Measurements from ENCODE around the gene RAD51B.

Gene RAD51B

DNA sequence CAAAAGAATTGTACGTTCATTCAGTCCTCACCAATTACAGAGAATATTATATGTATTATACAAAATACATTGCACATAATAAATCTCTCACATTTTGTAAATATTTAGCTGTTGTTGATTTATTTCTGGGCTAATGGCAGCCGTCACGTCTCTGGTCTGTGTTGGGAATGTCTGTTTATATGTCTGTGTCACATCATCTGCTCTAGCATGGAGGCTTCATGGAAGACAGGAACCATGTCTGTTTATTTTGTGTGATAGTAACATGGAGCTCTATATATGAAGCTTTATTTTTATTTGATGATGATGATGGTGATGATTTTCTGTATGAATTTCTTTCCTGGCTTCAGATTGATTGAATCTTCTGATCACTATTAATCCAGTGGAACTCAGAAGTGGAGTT, 138.4 kb downstream of the RAD51B start:
- H3K27me3 Mint-ChIP-seq (ENCODE audit: low read depth) = no peaks in the 10 kb centered on the region
- H3K4me1 Mint-ChIP-seq = peaks cover 18% of the 10 kb centered on the region
- no peak overlapping the region for H3K27ac Mint-ChIP-seq
- no peak overlapping the region for H3K4me3 Mint-ChIP-seq
- H3K36me3 Mint-ChIP-seq (ENCODE audit: low read depth) = no peaks in the 10 kb centered on the region
- TF ChIP-seq, protein P1, sequence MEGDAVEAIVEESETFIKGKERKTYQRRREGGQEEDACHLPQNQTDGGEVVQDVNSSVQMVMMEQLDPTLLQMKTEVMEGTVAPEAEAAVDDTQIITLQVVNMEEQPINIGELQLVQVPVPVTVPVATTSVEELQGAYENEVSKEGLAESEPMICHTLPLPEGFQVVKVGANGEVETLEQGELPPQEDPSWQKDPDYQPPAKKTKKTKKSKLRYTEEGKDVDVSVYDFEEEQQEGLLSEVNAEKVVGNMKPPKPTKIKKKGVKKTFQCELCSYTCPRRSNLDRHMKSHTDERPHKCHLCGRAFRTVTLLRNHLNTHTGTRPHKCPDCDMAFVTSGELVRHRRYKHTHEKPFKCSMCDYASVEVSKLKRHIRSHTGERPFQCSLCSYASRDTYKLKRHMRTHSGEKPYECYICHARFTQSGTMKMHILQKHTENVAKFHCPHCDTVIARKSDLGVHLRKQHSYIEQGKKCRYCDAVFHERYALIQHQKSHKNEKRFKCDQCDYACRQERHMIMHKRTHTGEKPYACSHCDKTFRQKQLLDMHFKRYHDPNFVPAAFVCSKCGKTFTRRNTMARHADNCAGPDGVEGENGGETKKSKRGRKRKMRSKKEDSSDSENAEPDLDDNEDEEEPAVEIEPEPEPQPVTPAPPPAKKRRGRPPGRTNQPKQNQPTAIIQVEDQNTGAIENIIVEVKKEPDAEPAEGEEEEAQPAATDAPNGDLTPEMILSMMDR (IDR thresholded peaks at IDR 0.05; ENCODE audit: unreplicated experiment in 3 of 3) = no peak
- H3K9me3 Mint-ChIP-seq = no peaks in the 10 kb centered on the region

DNA sequence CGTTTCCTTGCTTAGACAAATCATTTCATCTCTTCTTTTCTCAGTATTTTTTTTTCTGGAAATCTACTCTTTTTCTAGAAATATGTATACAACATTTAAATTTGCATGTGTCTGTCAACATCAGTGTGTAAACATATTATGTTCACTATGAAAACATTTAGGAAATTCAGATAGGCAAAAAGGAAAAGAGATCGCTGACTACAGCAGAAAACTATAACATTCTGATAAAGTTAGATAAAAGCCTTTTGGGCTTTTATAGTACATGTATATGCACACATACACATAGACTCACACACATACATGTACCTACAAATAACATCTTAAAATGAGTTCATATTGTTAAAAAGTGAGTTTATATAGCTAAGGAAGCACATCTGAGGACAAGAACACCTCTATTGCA, 142.1 kb downstream of the RAD51B start:
- Mint-ChIP-seq H3K9me3 (peaks cover 3% of the 10 kb centered on the region), H3K4me3 (no peak overlapping the region), H3K27ac (peak overlapping the region in 2 of 3 experiments; percentile 73 to 95), H3K36me3 (ENCODE audit: low read depth) (peaks cover 3% of the 10 kb centered on the region), H3K4me1 (peaks cover 47% of the 10 kb centered on the region), H3K27me3 (ENCODE audit: low read depth) (no peaks in the 10 kb centered on the region)
- TF ChIP-seq, protein P1 (IDR thresholded peaks at IDR 0.05; ENCODE audit: unreplicated experiment in 3 of 3) = no peak

DNA sequence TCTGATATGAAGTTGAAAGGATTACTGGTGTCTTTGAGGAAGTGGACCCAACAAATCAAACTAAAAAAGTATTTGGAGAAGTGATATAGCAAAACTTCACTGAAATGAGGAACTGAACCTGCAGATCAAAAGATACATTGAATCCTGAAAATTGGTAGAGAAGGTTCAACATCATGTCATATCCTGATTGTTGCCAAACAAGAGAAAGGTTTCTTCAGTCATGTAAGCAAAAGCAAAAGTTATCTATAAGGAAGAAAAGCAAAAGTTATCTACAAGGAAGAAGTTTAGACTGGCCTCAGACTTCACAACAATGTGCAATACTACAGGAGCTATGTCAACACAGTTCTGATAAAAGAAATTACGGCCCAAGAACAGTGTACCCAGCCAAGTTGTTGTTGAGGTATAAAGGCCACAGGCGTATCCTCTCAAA, 142.7 kb downstream of the RAD51B start:
- Mint-ChIP-seq H3K4me1 (peaks cover 49% of the 10 kb centered on the region), H3K9me3 (peaks cover 5% of the 10 kb centered on the region), H3K4me3 (peak overlapping the region in 1 of 3 experiments; percentile 19), H3K27ac (peak overlapping the region in 2 of 3 experiments; percentile 73 to 95), H3K27me3 (ENCODE audit: low read depth) (no peaks in the 10 kb centered on the region), H3K36me3 (ENCODE audit: low read depth) (peaks cover 9% of the 10 kb centered on the region)
- TF ChIP-seq, protein P1 (IDR thresholded peaks at IDR 0.05; ENCODE audit: unreplicated experiment in 3 of 3) = no peak

DNA sequence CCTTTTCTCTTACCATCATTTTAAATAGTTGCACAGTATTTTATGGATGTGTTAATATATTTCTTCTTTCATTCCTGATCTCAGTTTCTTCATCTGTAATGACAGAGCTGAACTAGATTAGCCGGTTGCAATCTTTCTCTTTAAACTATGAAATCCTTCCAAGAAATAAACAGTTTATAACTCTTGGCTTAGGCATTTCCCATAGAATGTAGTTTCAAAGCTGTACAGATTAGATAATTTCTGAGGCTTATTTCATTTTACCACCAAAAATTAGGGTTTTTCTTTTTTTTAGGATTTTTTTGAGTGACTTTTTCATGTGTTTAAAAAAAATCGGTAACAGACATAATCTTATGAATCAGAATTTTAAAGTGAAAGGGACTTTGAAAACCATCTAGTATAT, 144.0 kb downstream of the RAD51B start:
- Mint-ChIP-seq H3K27ac (peak overlapping the region in 2 of 3 experiments; percentile 93 to 95), H3K27me3 (ENCODE audit: low read depth) (no peaks in the 10 kb centered on the region), H3K9me3 (peaks cover 7% of the 10 kb centered on the region), H3K4me3 (peak overlapping the region in 1 of 3 experiments; percentile 25), H3K36me3 (ENCODE audit: low read depth) (peaks cover 17% of the 10 kb centered on the region), H3K4me1 (peaks cover 49% of the 10 kb centered on the region)
- TF ChIP-seq, protein P1 (IDR thresholded peaks at IDR 0.05; ENCODE audit: unreplicated experiment in 3 of 3) = no peak

DNA sequence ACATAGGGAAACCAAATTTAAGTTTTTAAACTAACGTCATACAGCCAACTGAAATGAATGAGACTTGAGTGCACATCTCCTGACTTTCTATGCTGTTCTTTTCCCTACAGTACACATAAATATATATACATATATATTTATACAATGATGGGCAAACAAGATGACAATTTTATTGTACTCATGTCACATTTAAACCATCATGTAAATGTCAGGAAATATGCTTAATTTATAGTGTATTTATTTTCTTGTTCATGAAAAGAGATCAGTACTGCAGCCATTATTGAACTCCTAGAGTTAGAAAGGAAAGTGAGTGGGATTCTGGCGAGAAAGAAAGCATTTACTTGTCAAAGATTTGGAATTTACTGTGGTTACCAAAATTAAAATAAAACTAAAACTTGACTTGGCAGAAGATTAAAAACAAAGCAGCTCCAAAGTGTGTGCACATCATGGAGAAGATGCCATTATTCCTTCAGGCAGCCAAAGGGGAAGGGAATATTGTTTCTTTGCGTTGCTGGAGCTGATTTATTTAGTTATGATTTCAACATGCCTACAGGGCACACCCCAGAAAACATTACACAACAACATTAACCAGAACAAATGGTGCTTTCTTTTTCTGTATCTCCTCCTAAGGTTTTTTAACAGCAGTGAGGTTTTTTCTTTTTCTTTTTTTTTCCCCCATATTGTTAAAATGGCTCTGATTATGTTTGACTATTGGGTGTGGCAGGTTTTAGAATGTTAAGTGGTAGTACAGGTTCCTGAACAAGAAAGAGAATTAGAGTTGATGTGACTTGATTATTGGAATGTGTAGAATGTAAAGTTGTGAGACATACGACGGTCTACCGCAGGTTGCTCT, 144.6 kb downstream of the RAD51B start:
- H3K27me3 Mint-ChIP-seq (ENCODE audit: low read depth) = no peaks in the 10 kb centered on the region
- TF ChIP-seq, protein P1 (IDR thresholded peaks at IDR 0.05; ENCODE audit: unreplicated experiment in 3 of 3) = no peak
- no peak overlapping the region for H3K4me3 Mint-ChIP-seq
- H3K27ac Mint-ChIP-seq = peak overlapping the region; percentile 54 to 95 (median 89)
- H3K36me3 Mint-ChIP-seq (ENCODE audit: low read depth) = peaks cover 23% of the 10 kb centered on the region
- peaks cover 49% of the 10 kb centered on the region for H3K4me1 Mint-ChIP-seq
- H3K9me3 Mint-ChIP-seq = peaks cover 10% of the 10 kb centered on the region

Measured in nephron (organoid).